GM12891 (cell line): ENCODE results near the gene TULP4.

Source experiments
- PAX5 ChIP-seq: IDR thresholded peaks from 2 replicates; pipeline ENCODE4 v1.6.1; 2011; ENCODE audit warnings: low read length, moderate library complexity, mild to moderate bottlenecking; ENCODE audit not compliant: insufficient read depth, severe bottlenecking
- POLR2A ChIP-seq: IDR thresholded peaks from 2 replicates; pipeline ENCODE4 v1.6.1; 2011; ENCODE audit warnings: low read depth, low read length, control low read depth
- POLR2AphosphoS5 ChIP-seq: IDR thresholded peaks from 2 replicates; pipeline ENCODE4 v1.6.1; 2011; ENCODE audit warnings: low read depth, low read length, control low read depth
- POU2F2 ChIP-seq: IDR thresholded peaks from 2 replicates; pipeline ENCODE4 v1.6.1; 2011; ENCODE audit warnings: low read depth, mild to moderate bottlenecking, control low read depth, low read length, moderate library complexity
- SPI1 ChIP-seq: IDR thresholded peaks from 2 replicates; pipeline ENCODE4 v1.6.1; 2011; ENCODE audit warnings: low read depth, low read length, control low read depth
- TAF1 ChIP-seq: IDR thresholded peaks from 2 replicates; pipeline ENCODE4 v1.6.1; 2011; ENCODE audit warnings: low read depth, low read length, control low read depth

GRCh38 chr6:158383057-158383456, 70.8 kb downstream of the TULP4 start:
- TF ChIP-seq POLR2A (no peak), POU2F2 (no peak), POLR2AphosphoS5 (no peak), TAF1 (no peak), PAX5 (no peak), SPI1 (no peak)
